GM23338 (cell line): Measurements from ENCODE around the gene JMJD7. TPM values are rescaled to one million over a fixed set of nuclear protein-coding genes. Genes with fewer than 3 reads are reported as not detected.

Experiments used
- ATAC-seq: fragments of 200-7000 bp; cut with Tn5 transposase; 3 replicates; pipeline ENCODE4 v1.9.1; 2020
- DNase-seq: peaks from one replicate; pipeline ENCODE4 v3.0.0-alpha.2; 2015; ENCODE audit warnings: low spot score
- H2AFZ ChIP-seq: fragments of 200-600 bp; sonication (generic); 2 replicates; pipeline ENCODE4 v1.8.0; 2016; ENCODE audit warnings: antibody characterized with exemption, mild to moderate bottlenecking, moderate library complexity
- H3F3A ChIP-seq: fragments of 200-600 bp; sonication (generic); replicated peaks from 2 replicates; pipeline ENCODE4 v1.8.0; 2017; ENCODE audit warnings: antibody characterized with exemption, mixed run types, low read depth
- H3K27ac ChIP-seq: fragments of 200-600 bp; sonication (generic); 2 replicates; pipeline ENCODE4 v1.6.1; 2016; ENCODE audit warnings: low read depth
- H3K27me3 ChIP-seq: fragments of 200-600 bp; sonication (generic); 2 replicates; pipeline ENCODE4 v1.8.0; 2016; ENCODE audit warnings: mild to moderate bottlenecking, mixed run types, moderate library complexity; ENCODE audit not compliant: insufficient read depth
- H3K36me3 ChIP-seq: fragments of 200-600 bp; sonication (generic); 2 replicates; pipeline ENCODE4 v1.8.0; 2016; ENCODE audit warnings: mild to moderate bottlenecking; ENCODE audit not compliant: insufficient read depth
- H3K4me1 ChIP-seq: fragments of 200-600 bp; sonication (generic); 2 replicates; pipeline ENCODE4 v1.8.0; 2016; ENCODE audit warnings: mild to moderate bottlenecking, moderate library complexity; ENCODE audit not compliant: insufficient read depth
- H3K4me2 ChIP-seq: fragments of 200-600 bp; sonication (generic); 2 replicates; pipeline ENCODE4 v1.7.1; 2017; ENCODE audit warnings: mixed run types
- H3K4me3 ChIP-seq: fragments of 200-600 bp; sonication (generic); 2 replicates; pipeline ENCODE4 v1.6.1; 2016; ENCODE audit warnings: mixed run types
- H3K79me2 ChIP-seq: fragments of 200-600 bp; sonication (generic); replicated peaks from 2 replicates; pipeline ENCODE4 v1.8.0; 2017; ENCODE audit warnings: mild to moderate bottlenecking; ENCODE audit not compliant: insufficient read depth
- H3K9me2 ChIP-seq: fragments of 200-600 bp; sonication (generic); 2 replicates; pipeline ENCODE4 v1.8.0; 2017; ENCODE audit not compliant: insufficient read depth
- H4K20me1 ChIP-seq: fragments of 200-600 bp; sonication (generic); replicated peaks from 2 replicates; pipeline ENCODE4 v1.8.0; 2017; ENCODE audit warnings: mild to moderate bottlenecking; ENCODE audit not compliant: insufficient read depth
- H3K27ac Mint-ChIP-seq: 2 replicates; pipeline ENCODE4 v1.8.0; 2020; ENCODE audit warnings: inconsistent platforms, mild to moderate bottlenecking, moderate library complexity, mixed read lengths
- H3K27me3 Mint-ChIP-seq: 3 replicates; pipeline ENCODE4 v1.8.0; 2022; ENCODE audit warnings: low read depth, mild to moderate bottlenecking, moderate library complexity, mixed read lengths, inconsistent platforms; ENCODE audit not compliant: insufficient read depth, poor library complexity
- H3K36me3 Mint-ChIP-seq: 3 replicates; pipeline ENCODE4 v1.8.0; 2021; ENCODE audit warnings: low read depth, mild to moderate bottlenecking, inconsistent platforms, moderate library complexity, mixed read lengths
- H3K4me1 Mint-ChIP-seq: 3 replicates; pipeline ENCODE4 v1.8.0; 2020; ENCODE audit warnings: mild to moderate bottlenecking, inconsistent platforms, mixed read lengths
- H3K4me3 Mint-ChIP-seq: 3 replicates; pipeline ENCODE4 v1.8.0; 2021; ENCODE audit warnings: moderate library complexity, mild to moderate bottlenecking, inconsistent platforms, mixed read lengths
- H3K9me3 Mint-ChIP-seq: 3 replicates; pipeline ENCODE4 v1.8.0; 2020; ENCODE audit warnings: moderate library complexity, mild to moderate bottlenecking, inconsistent platforms, mixed read lengths
- CREB1 ChIP-seq: fragments of 250-450 bp; sonication (Bioruptor Pico); IDR thresholded peaks from 2 replicates; pipeline ENCODE4 v1.5.0; 2020; ENCODE audit warnings: low read depth, mild to moderate bottlenecking, moderate library complexity
- EZH2 ChIP-seq: fragments of 200-600 bp; sonication (generic); IDR thresholded peaks from one replicate; pipeline ENCODE4 v1.8.0; 2017; ENCODE audit warnings: antibody characterized with exemption, mild to moderate bottlenecking, low read depth; ENCODE audit not compliant: unreplicated experiment
- EZH2phosphoT487 ChIP-seq: fragments of 200-600 bp; sonication (generic); IDR thresholded peaks from one replicate; pipeline ENCODE4 v1.8.1; 2018; ENCODE audit warnings: antibody characterized with exemption; ENCODE audit not compliant: unreplicated experiment
- JUNB ChIP-seq: IDR thresholded peaks from one replicate; pipeline ENCODE4 v1.6.1; 2016; ENCODE audit warnings: antibody characterized with exemption; ENCODE audit not compliant: unreplicated experiment
- NANOG ChIP-seq: IDR thresholded peaks from 2 replicates; pipeline ENCODE4 v1.6.1; 2016; ENCODE audit warnings: antibody characterized with exemption, borderline replicate concordance
- POLR2AphosphoS5 ChIP-seq: IDR thresholded peaks from 2 replicates; pipeline ENCODE4 v1.6.1; 2016; ENCODE audit warnings: antibody characterized with exemption, low read depth
- STAT1 ChIP-seq: IDR thresholded peaks from one replicate; pipeline ENCODE4 v1.6.1; 2016; ENCODE audit warnings: antibody characterized with exemption; ENCODE audit not compliant: unreplicated experiment
- ZNF114 ChIP-seq: fragments of 250-450 bp; sonication (Bioruptor Pico); IDR thresholded peaks from 2 replicates; pipeline ENCODE4 v1.5.0; 2020; ENCODE audit warnings: mild to moderate bottlenecking, moderate library complexity
- ZNF331 ChIP-seq: fragments of 250-450 bp; sonication (Bioruptor Pico); IDR thresholded peaks from 2 replicates; pipeline ENCODE4 v1.5.0; 2020; ENCODE audit warnings: low read depth, mild to moderate bottlenecking, moderate library complexity
- polyA plus RNA-seq: library from polyadenylated mRNA; unstranded; fragments of >200 nt; fragmentation: Nextera tagmentation; extraction: Ambion mirVana; gene quantifications from 2 replicates; pipeline ENCODE4 v1.2.1, GENCODE V29; 2016
- total RNA-seq: library from RNA; depleted of rRNA; stranded (reverse); fragments of >200 nt; shearing (Covaris generic); gene quantifications from 2 replicates; pipeline ENCODE4 v1.2.3, GENCODE V29; 2014
- TF ChIP-seq, protein P1 (sequence below): fragments of 250-450 bp; sonication (Bioruptor Pico); IDR thresholded peaks from 2 replicates; pipeline ENCODE4 v1.5.0; 2020; ENCODE audit warnings: mild to moderate bottlenecking, moderate library complexity

Gene JMJD7
- total and polyA plus RNA-seq, 2 experiments from 2014 or later = 8.5 to 9.2 TPM

DNA sequence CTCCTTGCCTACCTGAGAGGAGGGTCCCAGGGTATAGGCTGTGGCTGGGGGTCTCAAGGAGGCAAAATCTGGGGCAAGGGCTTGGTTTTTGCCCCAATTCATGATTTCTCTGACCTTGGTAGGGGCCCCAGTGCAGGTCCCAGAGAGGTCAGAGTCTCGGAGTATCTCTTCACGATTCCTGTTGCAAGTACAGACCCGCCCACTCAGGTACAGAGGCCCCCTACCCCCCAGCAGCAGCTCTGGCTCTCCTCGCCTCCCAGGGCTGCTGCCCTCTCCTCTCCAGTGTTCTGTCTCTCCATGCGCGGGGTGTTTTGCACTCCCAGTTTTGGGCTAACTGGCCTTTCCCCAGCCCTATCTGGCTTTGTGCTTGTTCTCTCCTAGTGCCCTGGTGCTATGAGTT is 5.4 kb upstream of the JMJD7 start:
- H3K9me3 Mint-ChIP-seq = no peaks in the 10 kb centered on the region
- H3K4me3 Mint-ChIP-seq = no peak overlapping the region
- H3K36me3 Mint-ChIP-seq = no peaks in the 10 kb centered on the region; the same call in 2 of the 3 replicates

More for the DNA sequence above, 5.4 kb upstream of the JMJD7 start:
- Histone ChIP-seq H3F3A (no peaks in the 10 kb centered on the region), H3K27me3 (no peaks in the 10 kb centered on the region), H4K20me1 (no peaks in the 10 kb centered on the region), H3K36me3 (no peaks in the 10 kb centered on the region; the same call in 1 of the 2 replicates), H3K9me2 (no peaks in the 10 kb centered on the region), H3K27ac (no peak overlapping the region), H3K79me2 (no peaks in the 10 kb centered on the region), H2AFZ (no peak overlapping the region), H3K4me1 (no peaks in the 10 kb centered on the region), H3K4me2 (no peak overlapping the region), H3K4me3 (no peak overlapping the region)
- H3K4me1 Mint-ChIP-seq = peaks cover 2% of the 10 kb centered on the region; the same call in 2 of the 3 replicates
- ATAC-seq (no peak), DNase-seq (no peak)
- peaks cover 3% of the 10 kb centered on the region for H3K27me3 Mint-ChIP-seq
- TF ChIP-seq ZNF331 (CRISPR knock-in tag) = no peak
- no peak for TF ChIP-seq EZH2
- TF ChIP-seq, protein P1, sequence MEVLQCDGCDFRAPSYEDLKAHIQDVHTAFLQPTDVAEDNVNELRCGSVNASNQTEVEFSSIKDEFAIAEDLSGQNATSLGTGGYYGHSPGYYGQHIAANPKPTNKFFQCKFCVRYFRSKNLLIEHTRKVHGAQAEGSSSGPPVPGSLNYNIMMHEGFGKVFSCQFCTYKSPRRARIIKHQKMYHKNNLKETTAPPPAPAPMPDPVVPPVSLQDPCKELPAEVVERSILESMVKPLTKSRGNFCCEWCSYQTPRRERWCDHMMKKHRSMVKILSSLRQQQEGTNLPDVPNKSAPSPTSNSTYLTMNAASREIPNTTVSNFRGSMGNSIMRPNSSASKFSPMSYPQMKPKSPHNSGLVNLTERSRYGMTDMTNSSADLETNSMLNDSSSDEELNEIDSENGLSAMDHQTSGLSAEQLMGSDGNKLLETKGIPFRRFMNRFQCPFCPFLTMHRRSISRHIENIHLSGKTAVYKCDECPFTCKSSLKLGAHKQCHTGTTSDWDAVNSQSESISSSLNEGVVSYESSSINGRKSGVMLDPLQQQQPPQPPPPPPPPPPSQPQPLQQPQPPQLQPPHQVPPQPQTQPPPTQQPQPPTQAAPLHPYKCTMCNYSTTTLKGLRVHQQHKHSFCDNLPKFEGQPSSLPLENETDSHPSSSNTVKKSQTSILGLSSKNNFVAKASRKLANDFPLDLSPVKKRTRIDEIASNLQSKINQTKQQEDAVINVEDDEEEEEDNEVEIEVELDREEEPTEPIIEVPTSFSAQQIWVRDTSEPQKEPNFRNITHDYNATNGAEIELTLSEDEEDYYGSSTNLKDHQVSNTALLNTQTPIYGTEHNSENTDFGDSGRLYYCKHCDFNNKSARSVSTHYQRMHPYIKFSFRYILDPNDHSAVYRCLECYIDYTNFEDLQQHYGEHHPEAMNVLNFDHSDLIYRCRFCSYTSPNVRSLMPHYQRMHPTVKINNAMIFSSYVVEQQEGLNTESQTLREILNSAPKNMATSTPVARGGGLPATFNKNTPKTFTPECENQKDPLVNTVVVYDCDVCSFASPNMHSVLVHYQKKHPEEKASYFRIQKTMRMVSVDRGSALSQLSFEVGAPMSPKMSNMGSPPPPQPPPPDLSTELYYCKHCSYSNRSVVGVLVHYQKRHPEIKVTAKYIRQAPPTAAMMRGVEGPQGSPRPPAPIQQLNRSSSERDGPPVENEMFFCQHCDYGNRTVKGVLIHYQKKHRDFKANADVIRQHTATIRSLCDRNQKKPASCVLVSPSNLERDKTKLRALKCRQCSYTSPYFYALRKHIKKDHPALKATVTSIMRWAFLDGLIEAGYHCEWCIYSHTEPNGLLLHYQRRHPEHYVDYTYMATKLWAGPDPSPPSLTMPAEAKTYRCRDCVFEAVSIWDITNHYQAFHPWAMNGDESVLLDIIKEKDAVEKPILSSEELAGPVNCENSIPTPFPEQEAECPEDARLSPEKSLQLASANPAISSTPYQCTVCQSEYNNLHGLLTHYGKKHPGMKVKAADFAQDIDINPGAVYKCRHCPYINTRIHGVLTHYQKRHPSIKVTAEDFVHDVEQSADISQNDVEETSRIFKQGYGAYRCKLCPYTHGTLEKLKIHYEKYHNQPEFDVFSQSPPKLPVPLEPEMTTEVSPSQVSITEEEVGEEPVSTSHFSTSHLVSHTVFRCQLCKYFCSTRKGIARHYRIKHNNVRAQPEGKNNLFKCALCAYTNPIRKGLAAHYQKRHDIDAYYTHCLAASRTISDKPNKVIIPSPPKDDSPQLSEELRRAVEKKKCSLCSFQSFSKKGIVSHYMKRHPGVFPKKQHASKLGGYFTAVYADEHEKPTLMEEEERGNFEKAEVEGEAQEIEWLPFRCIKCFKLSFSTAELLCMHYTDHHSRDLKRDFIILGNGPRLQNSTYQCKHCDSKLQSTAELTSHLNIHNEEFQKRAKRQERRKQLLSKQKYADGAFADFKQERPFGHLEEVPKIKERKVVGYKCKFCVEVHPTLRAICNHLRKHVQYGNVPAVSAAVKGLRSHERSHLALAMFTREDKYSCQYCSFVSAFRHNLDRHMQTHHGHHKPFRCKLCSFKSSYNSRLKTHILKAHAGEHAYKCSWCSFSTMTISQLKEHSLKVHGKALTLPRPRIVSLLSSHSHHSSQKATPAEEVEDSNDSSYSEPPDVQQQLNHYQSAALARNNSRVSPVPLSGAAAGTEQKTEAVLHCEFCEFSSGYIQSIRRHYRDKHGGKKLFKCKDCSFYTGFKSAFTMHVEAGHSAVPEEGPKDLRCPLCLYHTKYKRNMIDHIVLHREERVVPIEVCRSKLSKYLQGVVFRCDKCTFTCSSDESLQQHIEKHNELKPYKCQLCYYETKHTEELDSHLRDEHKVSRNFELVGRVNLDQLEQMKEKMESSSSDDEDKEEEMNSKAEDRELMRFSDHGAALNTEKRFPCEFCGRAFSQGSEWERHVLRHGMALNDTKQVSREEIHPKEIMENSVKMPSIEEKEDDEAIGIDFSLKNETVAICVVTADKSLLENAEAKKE (CRISPR knock-in tag) = no peak
- TF ChIP-seq JUNB = no peak
- no peak for TF ChIP-seq EZH2phosphoT487
- TF ChIP-seq POLR2AphosphoS5 = no peak
- no peak for TF ChIP-seq ZNF114 (CRISPR knock-in tag)
- TF ChIP-seq NANOG = no peak
- no peak for TF ChIP-seq CREB1 (CRISPR knock-in tag)
- TF ChIP-seq STAT1 = no peak
- no peak overlapping the region for H3K27ac Mint-ChIP-seq
